HG03064 (cell line): Measurements from ENCODE around the gene RARS1.

Experiments used
- ATAC-seq: cut with Tn5 transposase; IDR thresholded peaks from one replicate; pipeline ENCODE4 v1.9.1; 2021; ENCODE audit warnings: low read depth; ENCODE audit not compliant: unreplicated experiment

Gene RARS1

DNA sequence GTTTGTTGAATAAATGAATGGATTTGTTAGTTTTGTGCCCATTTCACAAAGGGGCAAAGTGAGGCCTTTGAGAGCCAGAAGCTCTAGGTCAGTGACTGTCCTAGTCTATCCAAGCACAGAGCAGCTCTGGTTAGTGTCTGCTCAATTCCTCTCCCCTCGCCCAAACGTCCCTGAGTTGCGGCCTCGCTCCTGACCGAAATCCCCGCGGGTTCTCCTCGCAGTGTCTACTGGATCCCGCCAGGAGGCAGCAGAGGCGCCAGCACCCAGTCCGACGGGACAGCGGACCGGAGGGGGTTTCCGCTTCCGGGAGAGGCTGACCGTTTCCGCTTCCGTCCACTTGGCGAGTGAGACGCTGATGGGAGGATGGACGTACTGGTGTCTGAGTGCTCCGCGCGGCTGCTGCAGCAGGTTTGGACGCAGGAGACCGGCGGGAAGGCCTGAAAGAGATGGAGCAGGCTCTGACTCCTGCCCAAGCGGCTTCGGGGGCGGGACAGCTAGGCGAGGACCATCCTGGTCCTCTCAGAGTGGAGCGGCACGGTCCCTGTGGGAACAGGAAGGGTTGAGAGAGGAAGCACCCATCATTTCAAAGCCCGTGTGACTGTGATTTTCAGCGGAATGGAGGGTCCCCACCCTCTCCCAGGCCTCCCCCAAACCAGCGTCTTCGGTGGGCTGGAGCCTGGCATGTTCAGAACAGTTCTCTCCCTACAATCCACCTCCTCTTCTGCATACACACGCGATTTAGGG, at the start of gene RARS1:
Gene RARS1, plus strand, starts transcription at position 336 of the 744 bp plus-strand sequence. Its CDS starts 28 bp downstream, at position 364.
- peak; percentile 77 for ATAC-seq

DNA sequence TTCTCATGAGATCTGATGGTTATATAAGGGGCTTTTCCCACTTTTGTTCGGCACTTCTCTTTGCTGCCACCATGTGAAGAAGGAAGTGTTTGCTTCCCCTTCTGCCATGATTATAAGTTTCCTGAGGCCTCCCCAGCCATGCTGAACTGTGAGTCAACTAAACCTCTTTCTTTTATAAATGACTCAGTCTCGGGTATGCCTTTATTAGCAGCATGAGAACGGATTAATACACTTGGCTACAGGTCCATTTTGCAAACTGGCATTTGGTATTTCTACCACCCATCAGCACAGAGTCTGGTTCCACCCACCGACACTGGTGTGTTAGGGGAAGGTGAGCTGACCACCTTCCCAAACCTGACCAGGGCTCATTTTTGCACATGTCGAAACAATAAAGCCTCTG, 47.9 kb upstream of the RARS1 start:
- no peak for ATAC-seq

DNA sequence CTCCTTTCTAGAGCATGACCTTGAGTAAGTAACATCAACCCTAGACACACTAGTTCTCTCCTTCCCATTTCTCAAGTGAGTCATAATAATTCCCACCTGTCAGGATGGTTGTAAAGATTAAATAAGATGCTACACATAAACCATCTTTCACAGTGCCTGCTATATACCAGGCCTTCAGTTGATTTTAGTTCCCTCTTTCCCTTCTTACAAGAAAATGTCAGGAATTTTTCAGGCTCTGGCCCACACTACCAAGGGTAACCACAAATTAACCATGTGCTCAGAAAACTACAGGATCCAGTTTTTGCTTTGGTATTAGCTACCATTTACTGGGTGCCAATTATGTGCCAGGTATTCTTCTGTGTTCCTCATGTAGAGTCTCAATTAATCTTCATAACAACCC, 42.7 kb upstream of the RARS1 start:
- ATAC-seq = no peak

DNA sequence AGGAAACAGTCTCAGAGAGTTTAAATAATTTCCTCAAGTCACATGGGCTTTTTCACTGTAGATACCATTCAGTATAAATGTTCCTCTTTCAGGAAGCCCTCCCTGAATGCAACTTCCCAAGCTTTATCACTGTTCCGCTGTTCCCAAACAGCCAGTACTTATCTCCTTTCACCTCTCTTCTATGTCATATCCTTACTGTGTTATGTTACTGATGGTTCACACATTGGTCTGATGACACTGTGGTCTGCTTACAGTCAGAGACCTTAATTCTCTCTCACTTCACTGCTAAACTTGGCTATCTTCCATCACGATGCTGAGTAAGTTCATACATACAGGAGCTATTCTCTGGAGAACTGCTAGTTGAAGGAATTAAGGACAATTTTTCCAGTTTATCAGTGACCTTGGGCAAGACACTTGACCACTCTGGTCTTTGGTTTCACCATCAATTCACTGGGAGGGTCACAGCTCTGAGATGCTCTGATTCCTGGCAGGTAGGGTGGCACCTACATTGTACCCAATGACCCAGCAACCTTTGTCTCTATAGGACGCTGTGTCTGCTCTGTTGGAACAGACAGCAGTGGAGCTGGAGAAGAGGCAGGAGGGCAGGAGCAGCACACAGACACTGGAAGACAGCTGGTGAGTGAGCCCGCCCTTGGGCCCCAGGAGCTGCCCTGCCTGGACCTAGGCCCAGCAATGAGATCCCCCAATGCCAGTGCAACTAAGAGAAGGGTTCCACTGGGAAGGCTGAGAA, 42.1 kb upstream of the RARS1 start:
- ATAC-seq = no peak

DNA sequence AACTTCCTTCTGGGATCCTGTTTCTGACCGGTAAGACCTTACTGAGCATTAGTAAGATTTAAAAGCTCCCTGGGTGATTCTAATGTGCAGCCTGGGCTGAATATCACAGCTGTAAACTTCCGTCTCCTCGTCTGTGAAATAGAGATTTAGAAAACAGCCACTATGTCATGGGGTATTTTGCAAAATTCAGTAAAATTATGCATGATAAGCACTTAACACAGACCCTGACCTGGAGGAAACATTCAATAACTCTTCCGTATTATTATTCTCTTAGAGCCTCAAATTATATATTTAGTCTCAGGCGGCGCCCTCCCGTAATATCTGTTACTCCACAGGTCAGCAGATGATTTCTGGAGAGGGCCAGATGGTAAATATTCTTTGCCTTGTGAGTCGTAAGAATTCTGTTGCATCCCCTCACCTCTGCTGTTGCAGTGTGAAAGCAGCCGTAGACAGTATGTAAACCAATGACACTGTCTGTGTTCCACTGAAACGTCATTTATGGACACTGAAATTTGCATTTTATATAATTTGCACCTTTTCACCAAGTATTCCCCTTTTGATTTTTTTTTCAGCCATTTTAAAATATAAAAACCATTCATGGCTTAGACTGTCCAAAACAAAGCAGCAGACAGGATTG, 39.2 kb upstream of the RARS1 start:
- ATAC-seq = no peak

DNA sequence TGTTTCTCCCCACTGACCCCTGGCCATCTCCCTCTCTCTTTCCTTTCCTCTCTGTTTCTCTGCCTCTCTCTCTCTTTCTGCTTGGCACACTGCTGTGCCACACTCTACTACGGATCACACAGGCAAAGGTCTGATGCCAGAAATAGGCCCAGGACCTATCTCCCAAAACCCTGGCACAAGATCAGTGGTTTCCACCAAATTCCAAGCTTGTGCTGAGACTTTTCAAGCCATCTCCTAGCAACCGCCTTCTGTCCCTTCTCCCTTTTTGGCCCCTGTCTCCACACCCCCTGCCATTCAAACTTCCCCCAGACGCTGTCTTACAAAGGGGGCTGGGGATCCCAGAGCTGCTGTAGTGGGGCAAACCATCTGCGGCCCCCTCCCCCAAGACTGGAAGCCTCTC, 38.5 kb upstream of the RARS1 start:
- ATAC-seq = no peak

DNA sequence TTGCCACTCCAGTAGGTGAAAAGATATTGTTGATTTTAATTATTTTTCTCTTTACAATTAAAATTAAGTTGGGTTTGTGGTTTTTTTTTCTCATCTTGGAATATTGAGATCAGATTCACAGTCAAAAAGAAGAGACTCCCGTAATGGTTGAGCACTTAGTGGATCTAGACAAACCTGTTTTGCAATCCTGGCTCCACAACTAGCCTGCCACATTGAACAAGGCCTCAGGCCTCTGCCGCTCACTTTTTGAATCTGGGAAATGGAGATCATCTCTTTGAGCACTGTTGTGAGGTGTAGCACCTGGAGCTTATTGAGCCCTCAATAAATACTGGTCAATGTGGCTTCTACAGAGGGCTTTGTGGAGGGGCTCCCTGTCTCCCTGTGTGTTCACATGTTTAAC, 37.1 kb upstream of the RARS1 start:
- no peak for ATAC-seq

DNA sequence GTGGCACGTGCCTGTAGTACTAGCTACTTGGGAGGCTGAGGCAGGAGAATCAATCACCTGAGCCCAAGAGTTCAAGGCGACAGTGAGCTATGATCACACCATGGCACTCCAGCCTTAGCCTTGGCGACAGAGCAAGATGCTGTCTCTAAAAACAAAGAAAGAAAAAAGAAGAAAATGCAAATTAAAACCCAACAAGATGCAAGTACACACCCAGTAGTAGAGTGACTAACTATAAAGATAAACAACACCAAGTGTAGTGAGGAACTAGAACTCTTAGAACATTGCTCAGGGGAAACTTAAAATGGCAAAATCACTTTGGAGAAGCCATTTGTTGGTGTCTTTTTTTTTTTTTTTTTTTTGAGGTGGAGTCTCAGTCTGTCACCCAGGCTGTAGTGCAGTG, 34.7 kb upstream of the RARS1 start:
- ATAC-seq = no peak

DNA sequence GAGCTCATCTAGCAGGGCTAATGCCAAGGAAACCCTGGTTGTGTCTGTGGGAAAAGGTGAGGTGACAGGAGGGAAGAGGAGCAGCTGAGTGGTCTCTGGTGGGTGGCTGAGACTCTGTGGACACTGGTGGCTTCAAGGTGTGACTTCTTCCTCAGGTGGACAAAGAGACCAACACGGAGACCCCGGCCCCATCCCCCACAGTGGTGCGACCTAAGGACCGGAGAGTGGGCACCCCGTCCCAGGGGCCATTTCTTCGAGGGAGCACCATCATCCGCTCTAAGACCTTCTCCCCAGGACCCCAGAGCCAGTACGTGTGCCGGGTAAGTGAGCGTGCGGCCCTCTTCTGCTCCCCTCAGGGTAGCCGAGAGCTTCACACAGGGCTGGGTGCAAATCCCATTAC, 31.1 kb upstream of the RARS1 start:
- ATAC-seq = no peak

DNA sequence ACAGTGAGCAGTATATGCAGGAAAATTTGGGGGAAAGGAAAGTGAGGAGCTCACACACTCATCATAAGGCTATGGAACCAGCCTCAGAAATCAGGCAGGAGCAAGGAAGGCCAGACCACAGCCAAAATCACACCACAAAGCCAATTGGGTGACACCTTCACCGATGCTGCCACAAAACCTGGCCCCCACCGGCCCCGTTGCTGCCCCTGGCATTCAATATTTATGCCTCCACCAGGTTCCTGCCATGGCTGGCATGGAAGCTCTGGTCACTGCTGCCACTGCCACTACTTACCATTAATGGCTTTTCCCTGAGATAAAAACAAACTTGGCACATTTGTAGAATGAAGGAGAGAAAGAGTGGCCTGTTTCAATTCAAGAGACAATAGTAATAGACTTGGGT, 28.7 kb upstream of the RARS1 start:
- ATAC-seq = no peak

DNA sequence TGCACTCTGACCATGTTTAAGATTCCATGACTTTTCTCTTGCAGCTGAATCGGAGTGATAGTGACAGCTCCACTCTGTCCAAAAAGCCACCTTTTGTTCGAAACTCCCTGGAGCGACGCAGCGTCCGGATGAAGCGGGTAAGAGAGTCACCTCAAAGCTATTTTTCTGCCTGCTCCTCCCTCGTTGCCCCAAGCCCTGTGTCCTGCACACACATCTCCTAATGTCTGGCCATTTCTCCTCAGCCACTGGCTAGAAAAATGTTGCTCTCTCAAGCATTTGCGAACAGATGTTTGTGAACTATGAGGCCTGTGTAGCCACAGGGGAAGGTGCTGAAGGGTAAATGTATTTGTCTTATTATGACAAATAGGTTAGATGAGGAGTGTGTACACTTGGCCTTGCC, 25.7 kb upstream of the RARS1 start:
- ATAC-seq = no peak

DNA sequence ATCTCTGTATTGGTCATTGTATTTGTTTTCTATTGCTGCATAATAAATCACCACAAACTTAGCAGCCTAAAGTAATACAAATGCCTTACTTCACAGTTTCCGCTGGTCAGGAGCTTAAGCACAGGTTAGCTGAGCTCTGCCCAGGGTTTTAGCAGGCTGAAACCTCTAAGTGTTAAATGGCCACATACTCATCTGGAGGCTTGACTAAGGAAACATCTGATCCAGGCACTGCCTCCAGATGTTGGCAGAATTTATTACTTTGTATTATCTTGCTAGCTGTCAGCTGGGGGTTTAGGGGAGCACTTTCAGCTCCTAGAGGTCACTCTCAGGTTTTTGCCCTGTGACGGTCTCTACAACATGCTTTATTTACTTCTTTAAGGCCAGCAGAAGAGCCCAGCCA, 23.2 kb upstream of the RARS1 start:
- ATAC-seq = no peak

DNA sequence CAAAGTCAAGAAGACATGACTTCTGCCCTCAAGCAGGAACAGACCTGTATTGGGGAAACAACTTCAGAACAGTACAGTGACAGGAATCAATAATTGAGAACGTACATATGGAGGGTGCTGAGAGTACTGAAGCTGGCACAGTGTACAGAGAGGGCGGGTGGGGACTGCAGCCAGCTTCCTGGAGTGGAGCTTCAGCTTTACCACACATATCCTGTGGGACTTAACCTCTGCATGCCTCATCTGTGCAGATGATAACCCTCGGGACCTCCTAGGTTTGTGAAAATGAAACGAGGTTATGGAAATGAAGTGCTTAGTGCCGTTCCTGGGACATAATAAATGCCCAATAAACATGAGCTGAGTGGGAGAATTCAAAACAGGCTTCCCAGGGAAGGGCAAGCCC, 22.1 kb upstream of the RARS1 start:
- ATAC-seq = peak; percentile 69

DNA sequence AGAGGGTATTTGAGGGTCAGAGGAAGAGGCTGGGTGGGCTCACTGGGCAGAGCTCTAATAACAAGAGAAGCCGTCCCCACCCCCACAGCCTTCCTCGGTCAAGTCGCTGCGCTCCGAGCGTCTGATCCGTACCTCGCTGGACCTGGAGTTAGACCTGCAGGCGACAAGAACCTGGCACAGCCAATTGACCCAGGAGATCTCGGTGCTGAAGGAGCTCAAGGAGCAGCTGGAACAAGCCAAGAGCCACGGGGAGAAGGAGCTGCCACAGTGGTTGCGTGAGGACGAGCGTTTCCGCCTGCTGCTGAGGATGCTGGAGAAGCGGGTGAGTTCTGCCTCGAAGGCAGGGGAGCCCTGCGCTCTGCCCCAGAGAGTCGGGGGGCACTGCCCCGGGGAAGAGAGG, 21.6 kb upstream of the RARS1 start:
- ATAC-seq = no peak

DNA sequence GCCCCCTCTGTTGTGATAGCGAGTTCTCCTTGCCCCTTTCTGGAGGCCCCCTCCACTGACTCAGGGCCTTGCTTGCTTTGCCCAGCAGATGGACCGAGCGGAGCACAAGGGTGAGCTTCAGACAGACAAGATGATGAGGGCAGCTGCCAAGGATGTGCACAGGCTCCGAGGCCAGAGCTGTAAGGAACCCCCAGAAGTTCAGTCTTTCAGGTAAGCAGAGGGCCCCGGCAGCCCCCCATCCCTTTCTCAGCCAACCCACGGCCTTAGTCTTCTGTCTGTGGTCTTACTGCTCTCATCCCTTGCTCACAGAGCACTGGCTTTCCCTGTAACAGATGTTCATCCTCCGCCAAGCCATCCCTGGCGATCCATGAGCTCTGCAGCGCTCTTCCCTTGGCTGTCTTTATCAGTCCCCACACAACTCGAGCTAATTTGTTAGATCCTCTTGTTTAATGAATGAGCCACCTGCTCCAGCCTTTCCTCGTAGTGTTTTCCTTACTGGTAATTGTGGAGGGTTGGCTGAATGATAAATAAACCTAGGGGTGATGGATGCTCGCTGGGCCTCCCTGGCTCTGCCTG, 18.4 kb upstream of the RARS1 start:
- ATAC-seq = no peak

DNA sequence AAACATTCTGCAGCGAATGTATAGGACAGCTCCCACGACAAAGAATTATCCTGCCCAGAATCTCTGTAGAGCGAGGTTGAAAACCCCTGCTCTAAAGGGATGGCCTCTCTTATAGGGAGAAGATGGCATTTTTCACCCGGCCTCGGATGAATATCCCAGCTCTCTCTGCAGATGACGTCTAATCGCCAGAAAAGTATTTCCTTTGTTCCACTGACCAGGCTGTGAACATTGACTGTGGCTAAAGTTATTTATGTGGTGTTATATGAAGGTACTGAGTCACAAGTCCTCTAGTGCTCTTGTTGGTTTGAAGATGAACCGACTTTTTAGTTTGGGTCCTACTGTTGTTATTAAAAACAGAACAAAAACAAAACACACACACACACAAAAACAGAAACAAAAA, 17.4 kb upstream of the RARS1 start:
- ATAC-seq = no peak

DNA sequence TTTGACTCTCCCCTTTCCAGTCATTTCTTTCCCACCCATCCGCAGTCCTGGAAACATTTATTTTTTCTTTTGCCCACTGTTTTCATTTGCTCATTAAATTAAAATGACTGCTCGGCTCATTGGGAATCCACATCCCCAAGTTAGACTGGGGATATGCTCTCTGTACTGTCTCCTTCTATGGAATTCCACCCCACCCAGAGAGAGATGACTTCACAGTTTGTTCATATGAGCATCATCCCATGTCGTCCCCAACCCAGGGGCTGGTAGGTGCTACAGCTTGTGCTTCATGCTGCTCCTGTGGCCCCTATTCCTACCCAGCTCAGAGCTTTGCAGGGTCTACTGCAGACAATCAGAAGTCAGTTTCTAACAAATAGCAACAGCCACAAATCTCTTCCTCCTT, 16.5 kb upstream of the RARS1 start:
- ATAC-seq = no peak

DNA sequence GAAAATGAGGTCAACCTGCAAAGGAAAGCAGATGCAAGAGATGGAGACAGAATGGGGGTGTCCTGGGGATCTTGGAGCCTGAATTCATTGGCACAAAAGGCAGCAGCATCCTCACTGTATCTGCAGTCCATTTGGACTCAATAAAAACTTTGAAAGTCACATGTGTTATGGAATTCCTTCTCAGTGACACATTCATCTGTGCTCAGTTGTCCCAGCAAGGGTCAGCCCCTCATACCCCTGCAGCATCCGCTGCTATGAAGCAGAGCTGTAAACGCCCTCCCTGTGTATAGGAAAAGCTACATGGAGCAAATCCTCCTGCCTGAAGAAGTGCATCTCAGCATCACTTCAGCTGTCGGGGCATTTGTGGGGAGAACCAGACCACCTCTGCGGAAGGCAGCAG, 14.5 kb upstream of the RARS1 start:
- ATAC-seq = no peak

DNA sequence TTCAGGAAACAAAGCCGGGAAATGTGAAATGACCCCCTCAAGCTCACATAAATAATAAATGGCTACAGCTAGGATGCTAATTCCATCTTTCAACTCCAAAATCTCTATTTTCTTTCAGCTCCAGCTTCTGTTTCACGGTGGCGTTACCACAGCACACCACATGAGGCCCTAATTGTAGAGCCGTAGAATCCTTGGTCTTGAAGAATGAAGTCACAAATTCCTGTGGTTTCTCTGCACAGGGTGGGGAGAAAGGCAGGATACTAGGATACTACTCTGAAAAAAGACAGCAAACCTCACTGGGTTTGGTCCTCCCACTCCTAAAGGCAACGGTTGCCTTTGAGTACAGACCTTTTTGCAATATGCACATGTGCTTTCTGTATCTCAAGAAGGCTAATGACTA, 13.9 kb upstream of the RARS1 start:
- no peak for ATAC-seq

DNA sequence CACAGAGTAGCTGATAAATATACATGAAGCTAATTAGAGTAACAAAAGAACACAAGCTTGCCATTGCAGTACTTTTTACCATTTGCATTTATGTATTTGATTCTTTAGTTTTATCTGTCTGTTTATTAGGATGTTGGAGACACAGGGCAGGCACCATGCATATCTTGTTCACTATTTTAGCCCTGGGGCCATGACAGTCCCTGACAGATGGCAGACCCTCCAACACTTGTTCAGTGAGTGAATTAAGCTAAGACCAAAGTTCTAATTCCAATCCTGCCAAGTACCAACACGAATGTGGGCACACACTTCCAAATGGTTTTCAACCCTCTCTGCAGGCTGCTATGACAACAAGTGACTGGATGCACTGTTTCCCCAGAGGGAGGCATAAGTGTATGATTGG, 12.0 kb upstream of the RARS1 start:
- ATAC-seq = no peak

DNA sequence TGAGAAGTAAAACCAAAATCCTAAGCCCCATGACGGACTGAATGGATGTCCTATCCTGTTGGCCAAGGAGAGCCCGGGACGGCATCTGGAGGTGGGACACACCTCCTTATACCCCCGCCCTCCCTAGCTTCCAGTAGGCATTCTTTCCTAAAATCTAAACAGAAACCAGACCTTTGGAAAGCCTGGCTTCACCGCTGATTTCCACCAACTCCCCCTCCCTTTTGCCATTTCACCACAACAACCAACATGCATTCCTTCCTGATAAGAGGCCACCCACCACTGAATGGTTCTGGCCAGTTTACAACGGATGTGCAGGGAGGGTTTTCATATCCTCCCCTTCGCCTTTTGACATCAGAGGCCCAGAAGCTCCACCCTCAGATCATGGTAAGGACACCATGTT, 9.2 kb upstream of the RARS1 start:
- ATAC-seq = no peak
